ENCODE measurements around the gene TSHZ2.

DNA sequence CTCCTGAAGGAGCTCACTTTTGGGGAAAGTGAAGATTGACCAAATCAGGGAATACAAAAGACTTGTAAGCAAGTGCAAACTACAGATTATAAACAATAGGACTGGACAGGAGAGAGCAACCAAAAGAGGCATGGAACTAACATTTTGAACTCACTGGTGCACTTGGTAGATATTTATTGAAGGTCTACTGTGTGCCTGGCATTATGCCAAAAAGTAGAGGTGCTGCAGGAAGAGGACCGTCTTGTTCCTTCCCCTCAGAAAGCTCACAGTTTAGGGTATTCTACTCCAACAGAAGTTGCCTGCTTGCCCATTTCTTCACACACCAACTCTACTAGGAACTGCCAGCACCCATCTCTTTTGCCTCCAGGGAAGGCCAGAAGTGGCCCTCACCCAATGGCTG is 10.0 kb upstream of the TSHZ2 start:
- TF ChIP-seq EZH2 (IDR thresholded peaks at IDR 0.05; ENCODE audit: borderline replicate concordance, low read length) = no peak
- TF ChIP-seq, protein P1, sequence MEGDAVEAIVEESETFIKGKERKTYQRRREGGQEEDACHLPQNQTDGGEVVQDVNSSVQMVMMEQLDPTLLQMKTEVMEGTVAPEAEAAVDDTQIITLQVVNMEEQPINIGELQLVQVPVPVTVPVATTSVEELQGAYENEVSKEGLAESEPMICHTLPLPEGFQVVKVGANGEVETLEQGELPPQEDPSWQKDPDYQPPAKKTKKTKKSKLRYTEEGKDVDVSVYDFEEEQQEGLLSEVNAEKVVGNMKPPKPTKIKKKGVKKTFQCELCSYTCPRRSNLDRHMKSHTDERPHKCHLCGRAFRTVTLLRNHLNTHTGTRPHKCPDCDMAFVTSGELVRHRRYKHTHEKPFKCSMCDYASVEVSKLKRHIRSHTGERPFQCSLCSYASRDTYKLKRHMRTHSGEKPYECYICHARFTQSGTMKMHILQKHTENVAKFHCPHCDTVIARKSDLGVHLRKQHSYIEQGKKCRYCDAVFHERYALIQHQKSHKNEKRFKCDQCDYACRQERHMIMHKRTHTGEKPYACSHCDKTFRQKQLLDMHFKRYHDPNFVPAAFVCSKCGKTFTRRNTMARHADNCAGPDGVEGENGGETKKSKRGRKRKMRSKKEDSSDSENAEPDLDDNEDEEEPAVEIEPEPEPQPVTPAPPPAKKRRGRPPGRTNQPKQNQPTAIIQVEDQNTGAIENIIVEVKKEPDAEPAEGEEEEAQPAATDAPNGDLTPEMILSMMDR (IDR thresholded peaks at IDR 0.05; ENCODE audit: low read length) = no peak

All from OCI-LY1 (cell line).